ENCODE results near the gene SPATA13. TPM values are rescaled to one million over a fixed set of nuclear protein-coding genes. Genes with fewer than 3 reads are reported as not detected.

Gene SPATA13
- total RNA-seq, 1 donor, result 34.7 TPM

GRCh38 chr13:24165746-24166145 lies 5.2 kb downstream of the SPATA13 start:
- DNase-seq (ENCODE audit: low read depth in 2 of 3, low spot score in 2 of 3), result no peak

GRCh38 chr13:24166561-24166960 lies 6.0 kb downstream of the SPATA13 start:
- no peak for DNase-seq (ENCODE audit: low read depth in 2 of 3, low spot score in 2 of 3)

GRCh38 chr13:24167666-24168391 lies 7.3 kb downstream of the SPATA13 start:
- DNase-seq (ENCODE audit: low read depth in 2 of 3, low spot score in 2 of 3), result no peak

- DNase-seq (ENCODE audit: low read depth in 2 of 3, low spot score in 2 of 3), result no peak
Observed at GRCh38 chr13:24168392-24168750, 7.9 kb downstream of the SPATA13 start.

- DNase-seq (ENCODE audit: low read depth in 2 of 3, low spot score in 2 of 3), result no peak
Observed at GRCh38 chr13:24168979-24169378, 8.5 kb downstream of the SPATA13 start.

GRCh38 chr13:24172071-24172470 lies 11.6 kb downstream of the SPATA13 start:
- DNase-seq (ENCODE audit: low read depth in 2 of 3, low spot score in 2 of 3), result no peak

GRCh38 chr13:24173795-24174194 lies 13.3 kb downstream of the SPATA13 start:
- DNase-seq (ENCODE audit: low read depth in 2 of 3, low spot score in 2 of 3), result no peak

- DNase-seq (ENCODE audit: low read depth in 2 of 3, low spot score in 2 of 3), result no peak
Observed at GRCh38 chr13:24175847-24176246, 15.3 kb downstream of the SPATA13 start.

- DNase-seq (ENCODE audit: low read depth in 2 of 3, low spot score in 2 of 3), result no peak
Observed at GRCh38 chr13:24176351-24177101, 16.0 kb downstream of the SPATA13 start.

GRCh38 chr13:24178847-24179485 lies 18.4 kb downstream of the SPATA13 start:
- no peak for DNase-seq (ENCODE audit: low read depth in 2 of 3, low spot score in 2 of 3)

GRCh38 chr13:24179486-24179850 lies 18.9 kb downstream of the SPATA13 start:
- no peak for DNase-seq (ENCODE audit: low read depth in 2 of 3, low spot score in 2 of 3)

GRCh38 chr13:24180750-24181377 lies 20.3 kb downstream of the SPATA13 start:
- no peak for DNase-seq (ENCODE audit: low read depth in 2 of 3, low spot score in 2 of 3)

- DNase-seq (ENCODE audit: low read depth in 2 of 3, low spot score in 2 of 3), result no peak
Observed at GRCh38 chr13:24181991-24182702, 21.6 kb downstream of the SPATA13 start.

GRCh38 chr13:24182703-24183081 lies 22.2 kb downstream of the SPATA13 start:
- DNase-seq (ENCODE audit: low read depth in 2 of 3, low spot score in 2 of 3), result no peak

GRCh38 chr13:24183741-24184182 lies 23.2 kb downstream of the SPATA13 start:
- DNase-seq (ENCODE audit: low read depth in 2 of 3, low spot score in 2 of 3), result no peak

GRCh38 chr13:24184265-24184841 lies 23.8 kb downstream of the SPATA13 start:
- DNase-seq (ENCODE audit: low read depth in 2 of 3, low spot score in 2 of 3), result no peak

- no peak for DNase-seq (ENCODE audit: low read depth in 2 of 3, low spot score in 2 of 3)
Observed at GRCh38 chr13:24184882-24185281, 24.4 kb downstream of the SPATA13 start.

GRCh38 chr13:24185591-24186232 lies 25.2 kb downstream of the SPATA13 start:
- no peak for DNase-seq (ENCODE audit: low read depth in 2 of 3, low spot score in 2 of 3)

- DNase-seq (ENCODE audit: low read depth in 2 of 3, low spot score in 2 of 3), result no peak
Observed at GRCh38 chr13:24187185-24187584, 26.7 kb downstream of the SPATA13 start.
